SK-N-SH (cell line): ENCODE measurements around the gene GPANK1. TPM values are rescaled to one million over a fixed set of nuclear protein-coding genes. Genes with fewer than 3 reads are reported as not detected.

Experiments
- CTCF ChIA-PET: fragments of 300-600, 350-600 bp; formaldehyde crosslinking; extraction: SDS; loops from one replicate; lab custom pipeline; 2021; lab: Yijun Ruan, JAX
- POLR2A ChIA-PET: fragments of 350-600 bp; sonication (Branson Sonifier 250); formaldehyde crosslinking; extraction: SDS; loops from one replicate; lab custom pipeline; 2020; ENCODE audit warnings: antibody characterized with exemption, inconsistent platforms; lab: Yijun Ruan, JAX
- DNase-seq: peaks from one replicate; pipeline ENCODE4 v3.0.0; 2012
- H2AFZ ChIP-seq: fragments of 200-600 bp; sonication (generic); 2 replicates; pipeline ENCODE4 v1.8.1; 2016; ENCODE audit warnings: antibody characterized with exemption, mild to moderate bottlenecking, low read depth
- H3F3A ChIP-seq: fragments of 200-600 bp; sonication (generic); replicated peaks from 2 replicates; pipeline ENCODE3; 2016; ENCODE audit warnings: antibody characterized with exemption, mild to moderate bottlenecking; ENCODE audit not compliant: insufficient read depth
- H3K27ac ChIP-seq, 2 experiments: fragments of 200-500 bp in 1 of 2; fragments of 200-600 bp in 1 of 2; sonication (Bioruptor generic) in 1 of 2; sonication (generic), shearing (Covaris generic) in 1 of 2; 2 replicates each; pipeline versions ENCODE4 v1.5.1 to v1.6.1; 2014 to 2016; ENCODE audit warnings: low read depth in 2 of 2, inconsistent platforms in 1 of 2, low read length in 1 of 2, mild to moderate bottlenecking in 1 of 2, mixed read lengths in 1 of 2
- H3K27me3 ChIP-seq: fragments of 200-600 bp; sonication (generic), shearing (Covaris generic); 2 replicates; pipeline ENCODE4 v1.6.1; 2016; ENCODE audit warnings: mixed run types; ENCODE audit not compliant: insufficient read depth
- H3K36me3 ChIP-seq, 2 experiments: fragments of 200-500 bp in 1 of 2; fragments of 200-600 bp in 1 of 2; sonication (Bioruptor generic) in 1 of 2; sonication (generic) in 1 of 2; replicated peaks in 1 of 2; 2 replicates each; pipeline versions ENCODE3 to v1.5.1; 2014 to 2016; ENCODE audit warnings: low read length in 1 of 2, mild to moderate bottlenecking in 1 of 2; ENCODE audit not compliant: insufficient read depth in 2 of 2, control insufficient read depth in 1 of 2
- H3K4me1 ChIP-seq, 2 experiments: fragments of 200-500 bp in 1 of 2; fragments of 200-600 bp in 1 of 2; sonication (Bioruptor generic) in 1 of 2; sonication (generic), shearing (Covaris generic) in 1 of 2; 2 replicates each; pipeline versions ENCODE4 v1.5.1 to v1.6.1; 2014 to 2016; ENCODE audit warnings: low read depth in 1 of 2, low read length in 1 of 2, mixed run types in 1 of 2; ENCODE audit not compliant: insufficient read depth in 2 of 2, control insufficient read depth in 1 of 2
- H3K4me2 ChIP-seq: fragments of 200-600 bp; sonication (generic), shearing (Covaris generic); 2 replicates; pipeline ENCODE4 v1.6.1; 2017; ENCODE audit warnings: mixed run types
- H3K4me3 ChIP-seq, 2 experiments: fragments of 200-500 bp in 1 of 2; fragments of 200-600 bp in 1 of 2; sonication (Bioruptor generic) in 1 of 2; sonication (generic), shearing (Covaris generic) in 1 of 2; 2 replicates each; pipeline versions ENCODE4 v1.5.1 to v1.8.1; 2014 to 2016; ENCODE audit warnings: low read depth in 2 of 2, inconsistent platforms in 1 of 2, low read length in 1 of 2, mild to moderate bottlenecking in 1 of 2, mixed read lengths in 1 of 2, moderate library complexity in 1 of 2
- H3K79me2 ChIP-seq: fragments of 200-600 bp; sonication (generic); 2 replicates; pipeline ENCODE4 v1.8.1; 2017; ENCODE audit warnings: mild to moderate bottlenecking; ENCODE audit not compliant: insufficient read depth
- H3K9ac ChIP-seq: fragments of 200-600 bp; sonication (generic); 2 replicates; pipeline ENCODE4 v1.6.1; 2017; ENCODE audit warnings: mixed run types
- H3K9me2 ChIP-seq: fragments of 200-600 bp; sonication (generic); 2 replicates; pipeline ENCODE4 v1.6.1; 2017; ENCODE audit warnings: mixed run types
- H3K9me3 ChIP-seq: fragments of 200-600 bp; sonication (generic); 2 replicates; pipeline ENCODE4 v1.6.1; 2017; ENCODE audit warnings: mixed run types, mild to moderate bottlenecking, moderate library complexity
- H4K20me1 ChIP-seq: fragments of 200-600 bp; sonication (generic); 2 replicates; pipeline ENCODE4 v1.6.1; 2017; ENCODE audit warnings: mild to moderate bottlenecking, mixed run types; ENCODE audit not compliant: insufficient read depth
- FOSL2 ChIP-seq: IDR thresholded peaks from 2 replicates; pipeline ENCODE4 v1.4.0; 2012; ENCODE audit warnings: low read depth, mild to moderate bottlenecking, moderate library complexity, borderline replicate concordance
- MXI1 ChIP-seq: IDR thresholded peaks from 2 replicates; pipeline ENCODE4 v1.6.1; 2012; ENCODE audit warnings: mild to moderate bottlenecking, low read depth, low read length, improper control_type of control experiment
- NRF1 ChIP-seq: IDR thresholded peaks from 2 replicates; pipeline ENCODE4 v1.6.1; 2012; ENCODE audit warnings: low read depth, mild to moderate bottlenecking, low read length
- RAD21 ChIP-seq: IDR thresholded peaks from 2 replicates; pipeline ENCODE4 v1.6.1; 2012; ENCODE audit warnings: mild to moderate bottlenecking, low read length
- RXRA ChIP-seq: IDR thresholded peaks from 2 replicates; pipeline ENCODE4 v1.4.0; 2012; ENCODE audit warnings: low read depth, mild to moderate bottlenecking, borderline replicate concordance
- SIN3A ChIP-seq: IDR thresholded peaks from 2 replicates; pipeline ENCODE4 v1.6.1; 2012; ENCODE audit warnings: low read depth, mild to moderate bottlenecking, low read length, moderate library complexity, borderline replicate concordance
- SMC3 ChIP-seq: IDR thresholded peaks from 2 replicates; pipeline ENCODE4 v1.6.1; 2012; ENCODE audit warnings: low read depth, low read length, improper control_type of control experiment
- TAF1 ChIP-seq: IDR thresholded peaks from 2 replicates; pipeline ENCODE4 v1.6.1; 2012; ENCODE audit warnings: low read depth, mild to moderate bottlenecking, low read length, moderate library complexity, borderline replicate concordance
- TEAD4 ChIP-seq: IDR thresholded peaks from 2 replicates; pipeline ENCODE4 v1.4.0; 2012; ENCODE audit warnings: mild to moderate bottlenecking, borderline replicate concordance; ENCODE audit not compliant: insufficient read depth
- YY1 ChIP-seq: IDR thresholded peaks from 2 replicates; pipeline ENCODE4 v1.4.0; 2012; ENCODE audit warnings: low read depth, mild to moderate bottlenecking
- WGBS: methylation state at CpG from one replicate; pipeline ENCODE4 v1.1.6; 2017; ENCODE audit warnings: low lambda C conversion rate; 5-methylcytosine and 5-hydroxymethylcytosine counted together
- polyA plus RNA-seq, 3 experiments: library from polyadenylated mRNA; depleted of rRNA; stranded (reverse); fragments of >200 nt; gene quantifications; 2 replicates each; pipeline ENCODE4 v1.2.3, GENCODE V29; 2012
- TF ChIP-seq, protein P1 (sequence below): fragments of 200-600 bp; sonication (generic); IDR thresholded peaks from 2 replicates; pipeline ENCODE4 v1.6.1; 2017; ENCODE audit warnings: antibody characterized with exemption, mild to moderate bottlenecking, moderate library complexity
- TF ChIP-seq, protein P2 (sequence below): IDR thresholded peaks from 2 replicates; pipeline ENCODE4 v1.4.0; 2012; ENCODE audit warnings: low read depth
- TF ChIP-seq, protein P3 (sequence below): IDR thresholded peaks from 2 replicates; pipeline ENCODE4 v1.4.0; 2012; ENCODE audit warnings: low read depth, borderline replicate concordance
- TF ChIP-seq, protein P4 (sequence below): fragments of 150-350 bp; IDR thresholded peaks from 2 replicates; pipeline ENCODE4 v1.6.1; 2016; ENCODE audit warnings: mild to moderate bottlenecking, low read depth, low read length

Gene GPANK1
- polyA plus RNA-seq, 1 of the 3 experiments (the other 2 are of a cell fraction) = 19.1 TPM

DNA sequence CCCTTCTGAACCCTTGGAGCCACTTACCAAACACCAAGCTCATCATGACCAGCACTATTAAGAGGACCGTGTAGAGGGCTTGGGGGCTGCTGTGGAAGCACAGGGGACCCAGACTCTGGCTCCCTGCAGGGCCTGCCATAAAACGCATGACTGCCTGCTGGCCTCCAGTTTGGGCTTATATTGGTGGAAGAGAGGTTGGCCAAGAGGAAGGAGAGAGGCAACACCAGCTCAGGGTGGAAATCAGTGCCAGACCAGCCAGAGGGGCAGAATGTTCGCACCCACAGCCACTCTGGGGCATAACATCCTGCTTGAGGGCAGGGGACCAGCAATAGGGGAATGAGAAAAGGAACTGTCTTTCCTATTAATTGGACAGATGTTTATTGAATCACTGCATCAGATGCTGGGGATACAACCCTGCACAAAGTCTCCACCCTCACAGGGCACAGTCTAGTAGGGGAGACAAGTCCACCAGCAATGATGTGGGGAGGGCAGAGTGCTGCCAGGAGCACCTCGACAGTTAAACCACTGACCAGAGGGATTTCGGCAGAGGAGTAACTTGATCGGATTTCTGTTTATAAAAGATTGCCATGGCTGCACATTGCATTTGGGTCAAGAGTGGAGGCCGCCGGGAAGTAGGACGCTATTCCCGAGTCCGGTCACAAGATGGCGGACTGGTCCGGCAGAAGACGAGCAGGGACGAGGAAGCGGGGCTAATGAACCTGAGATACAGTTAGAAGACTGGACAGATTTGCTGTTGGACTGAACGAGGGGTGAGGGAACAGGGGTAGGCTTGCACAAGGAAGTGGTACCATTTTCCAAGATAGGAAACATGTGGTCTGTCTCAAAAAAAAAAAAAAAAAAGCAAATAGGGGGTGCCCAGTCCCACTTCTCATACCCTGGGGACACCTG, 15.7 kb upstream of the GPANK1 start, which contains the start of gene LY6G5C:
Gene LY6G5C, minus strand, starts transcription at position 842 of the 909 bp plus-strand sequence. Its CDS starts 694 bp downstream, at position 148.
- peak; percentile 91 for TF ChIP-seq SMC3
- 0 out of 2 replicates have a peak, but pooled peaks have one; percentile 60 for TF ChIP-seq SIN3A
- peak; percentile 96 for TF ChIP-seq RAD21
- TF ChIP-seq MXI1 = peak; percentile 56; the same call in 1 of the 2 replicates
- TF ChIP-seq, protein P1, sequence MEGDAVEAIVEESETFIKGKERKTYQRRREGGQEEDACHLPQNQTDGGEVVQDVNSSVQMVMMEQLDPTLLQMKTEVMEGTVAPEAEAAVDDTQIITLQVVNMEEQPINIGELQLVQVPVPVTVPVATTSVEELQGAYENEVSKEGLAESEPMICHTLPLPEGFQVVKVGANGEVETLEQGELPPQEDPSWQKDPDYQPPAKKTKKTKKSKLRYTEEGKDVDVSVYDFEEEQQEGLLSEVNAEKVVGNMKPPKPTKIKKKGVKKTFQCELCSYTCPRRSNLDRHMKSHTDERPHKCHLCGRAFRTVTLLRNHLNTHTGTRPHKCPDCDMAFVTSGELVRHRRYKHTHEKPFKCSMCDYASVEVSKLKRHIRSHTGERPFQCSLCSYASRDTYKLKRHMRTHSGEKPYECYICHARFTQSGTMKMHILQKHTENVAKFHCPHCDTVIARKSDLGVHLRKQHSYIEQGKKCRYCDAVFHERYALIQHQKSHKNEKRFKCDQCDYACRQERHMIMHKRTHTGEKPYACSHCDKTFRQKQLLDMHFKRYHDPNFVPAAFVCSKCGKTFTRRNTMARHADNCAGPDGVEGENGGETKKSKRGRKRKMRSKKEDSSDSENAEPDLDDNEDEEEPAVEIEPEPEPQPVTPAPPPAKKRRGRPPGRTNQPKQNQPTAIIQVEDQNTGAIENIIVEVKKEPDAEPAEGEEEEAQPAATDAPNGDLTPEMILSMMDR = peak; percentile 69
- TF ChIP-seq, protein P2, sequence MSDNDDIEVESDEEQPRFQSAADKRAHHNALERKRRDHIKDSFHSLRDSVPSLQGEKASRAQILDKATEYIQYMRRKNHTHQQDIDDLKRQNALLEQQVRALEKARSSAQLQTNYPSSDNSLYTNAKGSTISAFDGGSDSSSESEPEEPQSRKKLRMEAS = no peak
- 0 out of 2 replicates have a peak, but pooled peaks have one; percentile 22 for TF ChIP-seq YY1
- TF ChIP-seq, protein P3, sequence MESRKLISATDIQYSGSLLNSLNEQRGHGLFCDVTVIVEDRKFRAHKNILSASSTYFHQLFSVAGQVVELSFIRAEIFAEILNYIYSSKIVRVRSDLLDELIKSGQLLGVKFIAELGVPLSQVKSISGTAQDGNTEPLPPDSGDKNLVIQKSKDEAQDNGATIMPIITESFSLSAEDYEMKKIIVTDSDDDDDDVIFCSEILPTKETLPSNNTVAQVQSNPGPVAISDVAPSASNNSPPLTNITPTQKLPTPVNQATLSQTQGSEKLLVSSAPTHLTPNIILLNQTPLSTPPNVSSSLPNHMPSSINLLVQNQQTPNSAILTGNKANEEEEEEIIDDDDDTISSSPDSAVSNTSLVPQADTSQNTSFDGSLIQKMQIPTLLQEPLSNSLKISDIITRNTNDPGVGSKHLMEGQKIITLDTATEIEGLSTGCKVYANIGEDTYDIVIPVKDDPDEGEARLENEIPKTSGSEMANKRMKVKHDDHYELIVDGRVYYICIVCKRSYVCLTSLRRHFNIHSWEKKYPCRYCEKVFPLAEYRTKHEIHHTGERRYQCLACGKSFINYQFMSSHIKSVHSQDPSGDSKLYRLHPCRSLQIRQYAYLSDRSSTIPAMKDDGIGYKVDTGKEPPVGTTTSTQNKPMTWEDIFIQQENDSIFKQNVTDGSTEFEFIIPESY = no peak
- no peaks in the 10 kb centered on the region for H3K79me2 ChIP-seq
- ChIA-PET CTCF (interaction anchor here (0.6 to 3.2 kb wide), 27 partner anchors 9 to 371 kb away, joined by 3 to 29 read pairs (median 4); partner anchors contain the start of genes GPANK1, LY6G5B, MSH5 and NEU1), POLR2A (interaction anchor here (0.7 kb wide), 1 partner anchor 220 kb away, joined by 3 read pairs; no protein-coding TSS in a partner anchor)
- no peaks in the 10 kb centered on the region for H3K9me3 ChIP-seq
- peaks cover 3 to 7% of the 10 kb centered on the region in 2 experiments; a peak in 2 of 4 replicates for H3K4me1 ChIP-seq
- H3F3A ChIP-seq = peaks cover 2% of the 10 kb centered on the region
- no peaks in the 10 kb centered on the region for H3K9me2 ChIP-seq
- H3K4me2 ChIP-seq = peak within 1 kb of the TSS; percentile 46
- H4K20me1 ChIP-seq = no peaks in the 10 kb centered on the region
- no peak within 1 kb of the TSS for H3K9ac ChIP-seq
- H3K4me3 ChIP-seq = peak within 1 kb of the TSS in 1 of 2 experiments; percentile 31; a peak in 1 of 4 replicates
- WGBS = 11% methylated on average over 17 of the region's 17 CpGs
- no peaks in the 10 kb centered on the region for H3K27me3 ChIP-seq
- peak within 1 kb of the TSS in 1 of 2 experiments; percentile 31; a peak in 1 of 4 replicates for H3K27ac ChIP-seq
- peak; percentile 88 for DNase-seq
- H2AFZ ChIP-seq = peak within 1 kb of the TSS; percentile 85
- H3K36me3 ChIP-seq = no peaks in the 10 kb centered on the region

DNA sequence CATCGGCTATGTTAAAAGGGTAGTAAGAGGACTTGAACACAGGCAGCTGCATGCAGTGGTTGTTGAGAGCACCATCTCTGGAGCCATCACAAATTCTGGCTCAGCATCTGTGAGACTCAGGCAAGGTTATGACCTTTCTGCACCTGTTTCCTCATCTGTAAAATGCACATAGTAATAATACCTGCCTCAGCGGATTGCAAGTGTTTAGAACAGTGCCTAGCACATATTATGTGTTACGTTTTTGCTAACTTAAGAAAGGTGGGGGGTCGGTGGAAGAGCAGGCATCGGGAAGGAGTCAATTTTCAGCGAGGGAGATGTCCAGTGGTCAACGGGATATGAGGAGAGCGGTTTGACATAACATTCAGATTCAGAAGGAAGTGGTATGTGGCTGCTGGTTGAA, 13.2 kb upstream of the GPANK1 start:
- no peak for DNase-seq
- Histone ChIP-seq H3K4me1 (peaks cover 3 to 7% of the 10 kb centered on the region in 2 experiments; a peak in 2 of 4 replicates), H3K27ac (no peak overlapping the region), H3F3A (peaks cover 12% of the 10 kb centered on the region), H3K27me3 (no peaks in the 10 kb centered on the region), H3K9ac (no peak overlapping the region), H3K4me2 (no peak overlapping the region), H3K79me2 (no peaks in the 10 kb centered on the region), H3K9me3 (no peaks in the 10 kb centered on the region), H3K4me3 (no peak overlapping the region), H2AFZ (no peak overlapping the region), H4K20me1 (no peaks in the 10 kb centered on the region), H3K36me3 (peaks cover 0 to 3% of the 10 kb centered on the region in 2 experiments), H3K9me2 (no peaks in the 10 kb centered on the region)
- ChIA-PET CTCF (interaction anchor here (2.1 kb wide), 1 partner anchor 152 kb away, joined by 9 read pairs; no protein-coding TSS in a partner anchor), POLR2A (no interaction called here)
- 69% methylated on average over 8 of the region's 8 CpGs for WGBS
- TF ChIP-seq, protein P4, sequence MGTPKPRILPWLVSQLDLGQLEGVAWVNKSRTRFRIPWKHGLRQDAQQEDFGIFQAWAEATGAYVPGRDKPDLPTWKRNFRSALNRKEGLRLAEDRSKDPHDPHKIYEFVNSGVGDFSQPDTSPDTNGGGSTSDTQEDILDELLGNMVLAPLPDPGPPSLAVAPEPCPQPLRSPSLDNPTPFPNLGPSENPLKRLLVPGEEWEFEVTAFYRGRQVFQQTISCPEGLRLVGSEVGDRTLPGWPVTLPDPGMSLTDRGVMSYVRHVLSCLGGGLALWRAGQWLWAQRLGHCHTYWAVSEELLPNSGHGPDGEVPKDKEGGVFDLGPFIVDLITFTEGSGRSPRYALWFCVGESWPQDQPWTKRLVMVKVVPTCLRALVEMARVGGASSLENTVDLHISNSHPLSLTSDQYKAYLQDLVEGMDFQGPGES = no peak
- no peak for TF ChIP-seq RXRA
- TF ChIP-seq NRF1 = no peak
- TF ChIP-seq, protein P3 = no peak
- TF ChIP-seq, protein P2 = no peak
- no peak for TF ChIP-seq YY1
- TF ChIP-seq FOSL2 = no peak
- no peak for TF ChIP-seq SMC3
- TF ChIP-seq MXI1 = no peak
- no peak for TF ChIP-seq TAF1
- no peak for TF ChIP-seq TEAD4
